ENCODE measurements around the gene EEFSEC. TPM values are rescaled to one million over a fixed set of nuclear protein-coding genes. Genes with fewer than 3 reads are reported as not detected.

The EEFSEC gene
- total RNA-seq, 1 experiment from 2014 or later: 9.5 TPM

DNA sequence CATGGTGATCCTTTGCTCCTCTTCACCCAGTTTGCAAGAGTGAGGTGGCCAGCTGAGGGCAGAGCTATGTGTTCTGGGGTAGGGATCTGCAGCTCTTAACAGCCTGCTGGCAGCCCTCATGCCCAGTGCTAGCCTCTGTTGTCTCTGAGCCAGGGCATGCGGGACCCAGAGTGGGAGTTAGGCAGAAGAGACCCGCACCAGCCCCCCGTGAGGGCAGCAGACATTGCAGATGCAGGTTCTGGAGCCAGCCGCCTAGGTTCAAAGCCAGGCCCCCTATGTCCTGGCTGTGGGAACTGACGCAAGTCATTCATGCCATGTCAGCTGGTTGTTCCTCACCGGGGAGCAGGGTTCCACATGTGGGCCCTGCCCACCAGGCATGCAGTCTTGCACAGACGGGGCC, 238.7 kb downstream of the EEFSEC start:
- peaks cover 3% of the 10 kb centered on the region for H4K20me1 ChIP-seq (ENCODE audit: control insufficient read depth, insufficient read depth, insufficient read length)
- no peaks in the 10 kb centered on the region for H3K79me1 ChIP-seq (ENCODE audit: insufficient read depth, low read depth, low read length, poor library complexity, severe bottlenecking)
- H3K79me2 ChIP-seq (ENCODE audit: insufficient read depth, low read length): no peaks in the 10 kb centered on the region
- H3K27ac ChIP-seq (ENCODE audit: insufficient read length, low read depth, low read length): no peak overlapping the region
- no peak overlapping the region for H3K4me2 ChIP-seq (ENCODE audit: insufficient read depth, insufficient read length, low read length)
- Mint-ChIP-seq H3K4me1 (peaks cover 9 to 12% of the 10 kb centered on the region in 2 experiments), H3K9me3 (no peaks in the 10 kb centered on the region), H3K27me3 (ENCODE audit: low read depth) (no peaks in the 10 kb centered on the region), H3K4me3 (no peak overlapping the region), H3K27ac (no peak overlapping the region), H3K36me3 (ENCODE audit: insufficient read depth in 1 of 3, low read depth in 3 of 3) (no peaks in the 10 kb centered on the region; a peak in 1 of 7 replicates)
- WGBS (ENCODE audit: extremely low coverage, insufficient read length, low lambda C conversion rate): no CpG with 5 or more reads among the region's 7 CpGs
- H3K9me3 ChIP-seq (ENCODE audit: control insufficient read depth, low read depth, low read length): no peaks in the 10 kb centered on the region
- H2BK15ac ChIP-seq (ENCODE audit: low read depth, low read length): no peak overlapping the region
- H2BK120ac ChIP-seq (ENCODE audit: low read depth, low read length, poor library complexity, severe bottlenecking): no peak overlapping the region
- H4K5ac ChIP-seq (ENCODE audit: insufficient read length, low read depth, low read length): no peak overlapping the region
- no peaks in the 10 kb centered on the region for H3K23me2 ChIP-seq (ENCODE audit: insufficient read length, low read depth, low read length, poor library complexity, severe bottlenecking)
- no peak overlapping the region for H2BK12ac ChIP-seq (ENCODE audit: insufficient read length, low read depth, low read length)
- H3K4ac ChIP-seq (ENCODE audit: low read depth, low read length): no peak overlapping the region
- H2AFZ ChIP-seq (ENCODE audit: low read length): no peak overlapping the region
- H4K91ac ChIP-seq (ENCODE audit: insufficient read length, low read depth, low read length): no peak overlapping the region
- no peak overlapping the region for H2AK5ac ChIP-seq (ENCODE audit: insufficient read length, low read length)
- H3K4me1 ChIP-seq (ENCODE audit: insufficient read depth, low read length): no peaks in the 10 kb centered on the region
- no peak overlapping the region for H3T11ph ChIP-seq (ENCODE audit: low read length)
- H3K14ac ChIP-seq (ENCODE audit: insufficient read depth, low read length): no peak overlapping the region; the same call in 1 of the 2 replicates
- no peaks in the 10 kb centered on the region for H3K27me3 ChIP-seq (ENCODE audit: insufficient read depth, low read length)
- no peak for DNase-seq
- H3K23ac ChIP-seq (ENCODE audit: insufficient read length, low read depth, low read length): no peak overlapping the region
- H2BK20ac ChIP-seq (ENCODE audit: low read depth, low read length, poor library complexity, severe bottlenecking): no peak overlapping the region
- no peak overlapping the region for H3K9ac ChIP-seq (ENCODE audit: extremely low read depth, insufficient read length, low read length)
- TF ChIP-seq, protein P1, sequence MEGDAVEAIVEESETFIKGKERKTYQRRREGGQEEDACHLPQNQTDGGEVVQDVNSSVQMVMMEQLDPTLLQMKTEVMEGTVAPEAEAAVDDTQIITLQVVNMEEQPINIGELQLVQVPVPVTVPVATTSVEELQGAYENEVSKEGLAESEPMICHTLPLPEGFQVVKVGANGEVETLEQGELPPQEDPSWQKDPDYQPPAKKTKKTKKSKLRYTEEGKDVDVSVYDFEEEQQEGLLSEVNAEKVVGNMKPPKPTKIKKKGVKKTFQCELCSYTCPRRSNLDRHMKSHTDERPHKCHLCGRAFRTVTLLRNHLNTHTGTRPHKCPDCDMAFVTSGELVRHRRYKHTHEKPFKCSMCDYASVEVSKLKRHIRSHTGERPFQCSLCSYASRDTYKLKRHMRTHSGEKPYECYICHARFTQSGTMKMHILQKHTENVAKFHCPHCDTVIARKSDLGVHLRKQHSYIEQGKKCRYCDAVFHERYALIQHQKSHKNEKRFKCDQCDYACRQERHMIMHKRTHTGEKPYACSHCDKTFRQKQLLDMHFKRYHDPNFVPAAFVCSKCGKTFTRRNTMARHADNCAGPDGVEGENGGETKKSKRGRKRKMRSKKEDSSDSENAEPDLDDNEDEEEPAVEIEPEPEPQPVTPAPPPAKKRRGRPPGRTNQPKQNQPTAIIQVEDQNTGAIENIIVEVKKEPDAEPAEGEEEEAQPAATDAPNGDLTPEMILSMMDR (conservative IDR thresholded peaks at IDR 0.05): no peak
- H2BK5ac ChIP-seq (ENCODE audit: insufficient read length, low read length): no peak overlapping the region
- no peak overlapping the region for H3K56ac ChIP-seq (ENCODE audit: insufficient read length, low read depth, low read length)
- no peak overlapping the region for H4K8ac ChIP-seq (replicated peaks; ENCODE audit: insufficient read length, low read depth, low read length)
- no peak overlapping the region for H3K18ac ChIP-seq (ENCODE audit: insufficient read length, low read depth, low read length)
